Measurements from ENCODE around the gene NR0B2.

NR0B2 gene

GRCh38 chr1:26956321-26956720 is 42.5 kb upstream of the NR0B2 start:
- Histone ChIP-seq H3F3A (ENCODE audit: low read depth) (no peaks in the 10 kb centered on the region), H3K79me2 (ENCODE audit: insufficient read depth, low read length) (no peaks in the 10 kb centered on the region), H2AFZ (ENCODE audit: low read length) (no peak overlapping the region), H3K4me3 (ENCODE audit: low read length, poor library complexity, severe bottlenecking) (no peak overlapping the region), H3K9me3 (ENCODE audit: insufficient read depth, low read depth, low read length) (no peaks in the 10 kb centered on the region), H3K36me3 (ENCODE audit: insufficient read depth, low read length) (no peaks in the 10 kb centered on the region), H3K27me3 (ENCODE audit: insufficient read depth, low read length, poor library complexity, severe bottlenecking) (no peaks in the 10 kb centered on the region), H4K20me1 (ENCODE audit: insufficient read depth, low read length, poor library complexity, severe bottlenecking) (no peaks in the 10 kb centered on the region), H3K4me2 (ENCODE audit: low read depth, low read length, poor library complexity, severe bottlenecking) (no peak overlapping the region), H3K9me2 (replicated peaks; ENCODE audit: low read depth, low read length) (no peaks in the 10 kb centered on the region), H3K9ac (ENCODE audit: low read depth, low read length, poor library complexity, severe bottlenecking) (no peak overlapping the region), H3K4me1 (ENCODE audit: insufficient read depth, low read length, poor library complexity, severe bottlenecking) (no peaks in the 10 kb centered on the region)
- TF ChIP-seq EZH2phosphoT487 (IDR thresholded peaks at IDR 0.05; ENCODE audit: borderline replicate concordance) (no peak), CTCF (conservative IDR thresholded peaks at IDR 0.05; ENCODE audit: low read length) (no peak)

DNA sequence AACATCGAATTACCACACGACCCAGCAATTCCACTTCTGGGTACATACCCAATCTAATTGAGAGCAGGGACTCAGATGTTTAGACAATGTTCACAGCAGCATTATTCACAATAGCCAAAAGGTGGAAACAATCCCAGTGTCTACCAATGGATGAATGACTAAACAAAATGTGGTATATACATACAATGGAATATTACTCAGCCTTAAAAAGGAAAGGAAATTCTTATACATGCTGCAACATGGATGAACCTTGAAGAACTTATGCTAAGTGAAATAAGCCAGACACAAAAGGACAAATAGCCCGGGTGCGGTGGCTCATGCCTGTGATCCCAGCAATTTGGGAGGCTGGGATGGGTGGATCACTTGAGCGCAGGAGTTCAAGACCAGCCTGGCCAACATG is 39.6 kb upstream of the NR0B2 start:
- Histone ChIP-seq H3F3A (ENCODE audit: low read depth) (no peaks in the 10 kb centered on the region), H3K27me3 (ENCODE audit: insufficient read depth, low read length, poor library complexity, severe bottlenecking) (no peaks in the 10 kb centered on the region), H4K20me1 (ENCODE audit: insufficient read depth, low read length, poor library complexity, severe bottlenecking) (no peaks in the 10 kb centered on the region), H3K9me3 (ENCODE audit: insufficient read depth, low read depth, low read length) (no peaks in the 10 kb centered on the region), H2AFZ (ENCODE audit: low read length) (no peak overlapping the region), H3K4me1 (ENCODE audit: insufficient read depth, low read length, poor library complexity, severe bottlenecking) (no peaks in the 10 kb centered on the region), H3K4me2 (ENCODE audit: low read depth, low read length, poor library complexity, severe bottlenecking) (no peak overlapping the region), H3K9me2 (replicated peaks; ENCODE audit: low read depth, low read length) (no peaks in the 10 kb centered on the region), H3K4me3 (ENCODE audit: low read length, poor library complexity, severe bottlenecking) (no peak overlapping the region), H3K9ac (ENCODE audit: low read depth, low read length, poor library complexity, severe bottlenecking) (no peak overlapping the region), H3K36me3 (ENCODE audit: insufficient read depth, low read length) (no peaks in the 10 kb centered on the region), H3K79me2 (ENCODE audit: insufficient read depth, low read length) (no peaks in the 10 kb centered on the region)
- TF ChIP-seq CTCF (conservative IDR thresholded peaks at IDR 0.05; ENCODE audit: low read length), result no peak
- no peak for TF ChIP-seq EZH2phosphoT487 (IDR thresholded peaks at IDR 0.05; ENCODE audit: borderline replicate concordance)

- H3K4me1 ChIP-seq (ENCODE audit: insufficient read depth, low read length, poor library complexity, severe bottlenecking), result no peaks in the 10 kb centered on the region
- peaks cover 2% of the 10 kb centered on the region; the same call in 1 of the 2 replicates for H3K36me3 ChIP-seq (ENCODE audit: insufficient read depth, low read length)
- no peak overlapping the region for H3K9ac ChIP-seq (ENCODE audit: low read depth, low read length, poor library complexity, severe bottlenecking)
- no peak overlapping the region for H2AFZ ChIP-seq (ENCODE audit: low read length)
- no peak for TF ChIP-seq CTCF (conservative IDR thresholded peaks at IDR 0.05; ENCODE audit: low read length)
- no peak for TF ChIP-seq EZH2phosphoT487 (IDR thresholded peaks at IDR 0.05; ENCODE audit: borderline replicate concordance)
- H3K27me3 ChIP-seq (ENCODE audit: insufficient read depth, low read length, poor library complexity, severe bottlenecking), result no peaks in the 10 kb centered on the region
- H3K79me2 ChIP-seq (ENCODE audit: insufficient read depth, low read length), result no peaks in the 10 kb centered on the region
- H3K9me3 ChIP-seq (ENCODE audit: insufficient read depth, low read depth, low read length), result no peaks in the 10 kb centered on the region
- H4K20me1 ChIP-seq (ENCODE audit: insufficient read depth, low read length, poor library complexity, severe bottlenecking), result no peaks in the 10 kb centered on the region
- no peaks in the 10 kb centered on the region for H3K9me2 ChIP-seq (replicated peaks; ENCODE audit: low read depth, low read length)
- no peaks in the 10 kb centered on the region for H3F3A ChIP-seq (ENCODE audit: low read depth)
- H3K4me2 ChIP-seq (ENCODE audit: low read depth, low read length, poor library complexity, severe bottlenecking), result no peak overlapping the region
- no peak overlapping the region for H3K4me3 ChIP-seq (ENCODE audit: low read length, poor library complexity, severe bottlenecking)
These were observed 38.2 kb upstream of the NR0B2 start for GRCh38 chr1:26951821-26952497.
